HEK293T (cell line): ENCODE results near the gene ZCCHC14.

Source experiments
- BHLHE40 ChIP-seq: fragments of 450-650 bp; IDR thresholded peaks from 2 replicates; pipeline ENCODE4 v1.6.1; 2016; ENCODE audit warnings: mild to moderate bottlenecking, moderate library complexity, borderline replicate concordance
- ELF4 ChIP-seq: fragments of 450-650 bp; IDR thresholded peaks from 2 replicates; pipeline ENCODE4 v1.6.1; 2017; ENCODE audit warnings: antibody characterized with exemption
- FOXA1 ChIP-seq: fragments of 450-650 bp; IDR thresholded peaks from 2 replicates; pipeline ENCODE4 v1.6.1; 2016; ENCODE audit warnings: mild to moderate bottlenecking
- FOXK2 ChIP-seq: fragments of 450-650 bp; IDR thresholded peaks from 2 replicates; pipeline ENCODE4 v1.6.1; 2016; ENCODE audit warnings: mild to moderate bottlenecking
- HDGF ChIP-seq: fragments of 450-650 bp; IDR thresholded peaks from 2 replicates; pipeline ENCODE4 v1.6.1; 2017; ENCODE audit warnings: antibody characterized with exemption, borderline replicate concordance
- LEF1 ChIP-seq: fragments of 450-650 bp; IDR thresholded peaks from 2 replicates; pipeline ENCODE4 v1.6.1; 2017; ENCODE audit warnings: mild to moderate bottlenecking, borderline replicate concordance
- NFRKB ChIP-seq: fragments of 450-650 bp; IDR thresholded peaks from 2 replicates; pipeline ENCODE4 v1.6.1; 2016; ENCODE audit warnings: mild to moderate bottlenecking, moderate library complexity
- PKNOX1 ChIP-seq: fragments of 450-650 bp; IDR thresholded peaks from 2 replicates; pipeline ENCODE4 v1.6.1; 2016
- SP1 ChIP-seq: fragments of 450-650 bp; IDR thresholded peaks from 2 replicates; pipeline ENCODE4 v1.6.1; 2017
- SUZ12 ChIP-seq: fragments of 450-650 bp; IDR thresholded peaks from 2 replicates; pipeline ENCODE4 v1.6.1; 2016; ENCODE audit warnings: mild to moderate bottlenecking
- TARDBP ChIP-seq: fragments of 450-650 bp; IDR thresholded peaks from 2 replicates; pipeline ENCODE4 v1.6.1; 2016
- ZNF384 ChIP-seq: fragments of 450-650 bp; IDR thresholded peaks from 2 replicates; pipeline ENCODE4 v1.6.1; 2016

GRCh38 chr16:87425941-87426340 lies 66.9 kb downstream of the ZCCHC14 start:
- TF ChIP-seq BHLHE40 (no peak), TARDBP (no peak), ZNF384 (no peak), SUZ12 (no peak), FOXK2 (no peak), HDGF (no peak), ELF4 (no peak), NFRKB (no peak), SP1 (no peak), PKNOX1 (no peak), FOXA1 (no peak), LEF1 (no peak)
